Epithelial cell of proximal tubule (primary cell): ENCODE measurements around the gene STK17A. TPM values are rescaled to one million over a fixed set of nuclear protein-coding genes. Genes with fewer than 3 reads are reported as not detected.

Experiments used
- DNase-seq: peaks from one replicate; pipeline ENCODE4 v3.0.0-alpha.2; 2011; ENCODE audit warnings: low read depth
- H3K4me3 ChIP-seq: 2 replicates; pipeline ENCODE4 v1.5.1; 2011; ENCODE audit warnings: low read depth, mild to moderate bottlenecking, low read length
- CTCF ChIP-seq: conservative IDR thresholded peaks from 2 replicates; pipeline ENCODE4 v1.5.1; 2012; ENCODE audit warnings: low read depth, mild to moderate bottlenecking, low read length
- total RNA-seq: library from RNA; depleted of rRNA; stranded (reverse); fragments of >200 nt; gene quantifications from 2 replicates; pipeline ENCODE4 v1.2.3, GENCODE V29; 2015

Gene STK17A
- total RNA-seq, 1 donor from 2014 or later: 30.7 TPM

- DNase-seq: no peak
- H3K4me3 ChIP-seq: no peak overlapping the region
- TF ChIP-seq CTCF: no peak
Measured at GRCh38 chr7:43554423-43554822, 28.5 kb upstream of the STK17A start.

GRCh38 chr7:43557831-43558495 is 24.9 kb upstream of the STK17A start:
- DNase-seq: no peak
- TF ChIP-seq CTCF: no peak
- H3K4me3 ChIP-seq: no peak overlapping the region

- no peak overlapping the region for H3K4me3 ChIP-seq
- DNase-seq: no peak
- no peak for TF ChIP-seq CTCF
Measured at GRCh38 chr7:43559171-43559945, 23.6 kb upstream of the STK17A start.

- TF ChIP-seq CTCF: no peak
- no peak overlapping the region for H3K4me3 ChIP-seq
- no peak for DNase-seq
Measured at GRCh38 chr7:43559946-43560335, 23.0 kb upstream of the STK17A start.

GRCh38 chr7:43560742-43561330 is 22.1 kb upstream of the STK17A start:
- H3K4me3 ChIP-seq: no peak overlapping the region
- DNase-seq: no peak
- TF ChIP-seq CTCF: no peak

- DNase-seq: no peak
- no peak for TF ChIP-seq CTCF
- no peak overlapping the region for H3K4me3 ChIP-seq
Measured at GRCh38 chr7:43562383-43562782, 20.5 kb upstream of the STK17A start.
